KBM-7 (cell line): ENCODE measurements around the gene SLC16A3.
A peak's percentile ranks its signal among the peaks of the same experiment; 100 is the strongest.

Source experiments
- DNase-seq: peaks from one replicate; pipeline ENCODE4 v3.0.0-alpha.2; 2015
- in situ Hi-C: fragments of 300-500 bp; cut with MboI; formaldehyde crosslinking; loops from 2 replicates; pipeline ENCODE4 v1.14.3; 2020; ENCODE audit warnings: low sequenced_read_pairs, low pct_unique_long_range_greater_than_20kb, mixed read lengths

SLC16A3 gene

DNA sequence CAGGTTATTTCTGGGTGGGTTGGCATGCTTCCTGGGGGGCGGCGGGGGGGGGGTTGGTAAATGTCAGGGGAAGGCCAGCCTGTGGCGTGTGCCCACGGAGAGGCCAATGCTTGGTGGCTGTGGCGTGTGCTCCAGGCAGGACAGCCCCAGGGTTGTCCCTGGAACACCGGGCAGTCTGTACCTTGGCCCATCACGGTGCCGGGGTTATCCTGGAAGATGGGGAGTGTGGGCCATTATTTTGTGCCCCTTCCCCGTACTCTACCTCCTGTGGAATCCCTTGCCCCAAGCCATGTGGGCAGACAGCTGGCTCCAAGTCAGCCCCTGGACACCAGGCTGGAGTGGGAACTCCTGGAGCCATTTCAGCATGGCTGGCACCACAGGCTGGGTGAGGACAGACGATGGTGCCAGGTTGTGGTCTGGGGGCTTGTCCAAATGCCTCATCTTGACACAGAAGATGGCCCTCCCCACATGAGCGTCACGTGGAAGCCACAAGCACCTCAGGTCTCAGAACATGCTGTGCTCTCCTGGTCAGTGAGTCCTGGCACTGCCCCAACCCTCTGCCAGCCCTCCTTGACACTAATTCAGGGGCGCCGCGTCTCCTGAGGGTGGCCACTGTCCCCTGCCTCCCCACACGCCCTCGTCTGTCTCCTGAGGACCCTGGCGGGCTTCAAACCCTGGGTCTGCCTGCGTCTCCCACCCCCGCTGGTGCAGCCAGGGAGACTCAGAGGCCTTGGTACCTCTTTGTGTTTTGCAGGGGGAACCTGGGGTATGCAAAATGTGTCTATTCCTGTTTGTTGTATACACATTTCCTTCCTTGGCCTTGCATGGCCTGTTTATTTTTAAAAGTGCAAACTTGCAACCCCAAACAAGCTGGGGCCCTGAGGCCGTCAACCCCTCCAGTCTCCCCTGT is 4.3 kb downstream of the SLC16A3 start:
- DNase-seq, result no peak
- in situ Hi-C loops, result no loop called here

DNA sequence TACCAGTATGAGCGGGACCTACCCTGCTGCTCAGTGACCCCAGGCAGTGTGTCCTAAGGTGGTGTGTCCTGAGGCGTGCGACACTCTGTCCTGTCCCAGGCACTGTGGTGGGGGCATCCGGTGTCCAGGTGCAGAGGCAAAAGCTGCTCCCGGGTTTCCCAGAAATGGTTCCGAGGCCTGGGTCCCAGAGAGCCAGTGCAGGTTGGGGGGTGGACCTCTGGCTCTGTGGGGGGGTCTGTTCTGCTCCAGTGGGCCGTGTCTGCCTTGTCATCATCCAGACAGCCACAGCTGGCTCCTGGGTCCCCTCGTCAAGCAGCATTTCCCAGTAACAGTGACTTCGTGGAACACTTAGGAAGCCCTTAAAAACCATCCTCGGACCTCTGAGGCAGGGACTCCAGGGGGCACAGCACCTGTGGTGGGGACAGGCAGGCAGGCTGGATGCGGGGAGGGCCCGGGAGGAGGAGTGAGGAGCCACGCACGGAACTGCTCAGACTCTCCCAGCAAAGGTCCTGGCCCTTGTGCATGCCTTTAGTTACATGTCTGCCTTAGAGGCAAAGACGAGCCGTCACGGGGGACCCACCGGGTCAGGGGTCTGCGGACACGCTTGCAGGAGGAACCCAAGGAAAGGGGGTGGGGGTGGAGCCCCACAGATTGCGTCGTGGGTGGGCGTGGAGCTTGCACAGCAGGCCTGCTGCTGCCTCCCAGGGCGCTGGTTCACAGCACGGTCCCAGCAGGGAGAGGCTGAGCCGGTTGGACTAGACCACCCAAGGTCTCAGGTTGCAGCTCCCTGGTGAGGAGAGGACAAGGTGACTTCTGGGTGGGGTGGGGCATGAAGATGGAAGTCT is 5.6 kb downstream of the SLC16A3 start:
- in situ Hi-C loops, result no loop called here
- no peak for DNase-seq

DNA sequence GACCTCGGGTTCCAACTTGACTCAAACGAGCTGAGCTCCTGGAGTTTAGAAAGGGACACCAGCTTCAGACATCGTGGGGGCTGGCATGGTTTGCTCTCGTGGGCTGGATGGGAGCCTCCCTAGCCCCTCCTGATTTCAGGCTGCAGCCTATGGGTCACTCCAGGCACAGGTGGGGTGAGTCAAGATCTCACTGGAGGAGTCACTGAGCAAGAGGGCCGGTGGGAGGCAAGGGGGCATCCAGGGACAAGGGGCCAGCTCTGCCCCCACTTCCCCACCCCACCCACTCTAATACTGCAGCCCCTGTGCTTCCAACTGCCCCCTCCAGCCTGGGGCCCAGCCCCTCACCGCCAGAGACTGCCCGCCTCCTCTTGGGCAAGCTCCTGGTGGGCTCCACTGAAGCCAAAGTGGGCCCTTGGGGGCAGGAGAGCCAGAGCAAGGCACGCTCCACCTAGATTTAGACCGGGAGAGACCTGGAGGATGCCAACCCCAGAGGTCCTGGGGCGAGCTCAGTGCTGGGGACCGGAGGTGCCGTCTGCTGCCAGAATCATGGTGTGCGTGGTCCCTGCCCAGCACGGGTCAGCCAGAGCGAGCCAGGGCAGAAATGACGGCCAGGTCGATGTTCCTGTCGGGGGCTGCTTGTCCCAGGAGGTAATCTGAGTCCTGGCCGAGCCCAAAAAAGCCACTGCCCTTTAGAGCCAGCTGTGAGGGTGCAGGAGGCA is 6.4 kb downstream of the SLC16A3 start:
- in situ Hi-C loops, result no loop called here
- no peak for DNase-seq

DNA sequence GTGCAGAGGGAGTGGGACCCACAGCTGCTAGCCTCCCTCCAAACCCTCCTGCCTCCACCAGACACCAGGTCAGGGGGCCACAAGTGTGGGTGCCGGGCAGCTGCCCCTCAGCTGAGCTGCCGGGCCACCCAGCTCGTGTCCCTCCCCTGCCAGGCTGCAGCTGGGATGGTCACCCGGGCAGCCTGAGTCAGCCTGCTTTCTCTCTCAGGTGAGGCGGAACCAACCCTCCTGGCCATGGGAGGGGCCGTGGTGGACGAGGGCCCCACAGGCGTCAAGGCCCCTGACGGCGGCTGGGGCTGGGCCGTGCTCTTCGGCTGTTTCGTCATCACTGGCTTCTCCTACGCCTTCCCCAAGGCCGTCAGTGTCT is 6.9 kb downstream of the SLC16A3 start:
- no peak for DNase-seq
- in situ Hi-C loops, result no loop called here

DNA sequence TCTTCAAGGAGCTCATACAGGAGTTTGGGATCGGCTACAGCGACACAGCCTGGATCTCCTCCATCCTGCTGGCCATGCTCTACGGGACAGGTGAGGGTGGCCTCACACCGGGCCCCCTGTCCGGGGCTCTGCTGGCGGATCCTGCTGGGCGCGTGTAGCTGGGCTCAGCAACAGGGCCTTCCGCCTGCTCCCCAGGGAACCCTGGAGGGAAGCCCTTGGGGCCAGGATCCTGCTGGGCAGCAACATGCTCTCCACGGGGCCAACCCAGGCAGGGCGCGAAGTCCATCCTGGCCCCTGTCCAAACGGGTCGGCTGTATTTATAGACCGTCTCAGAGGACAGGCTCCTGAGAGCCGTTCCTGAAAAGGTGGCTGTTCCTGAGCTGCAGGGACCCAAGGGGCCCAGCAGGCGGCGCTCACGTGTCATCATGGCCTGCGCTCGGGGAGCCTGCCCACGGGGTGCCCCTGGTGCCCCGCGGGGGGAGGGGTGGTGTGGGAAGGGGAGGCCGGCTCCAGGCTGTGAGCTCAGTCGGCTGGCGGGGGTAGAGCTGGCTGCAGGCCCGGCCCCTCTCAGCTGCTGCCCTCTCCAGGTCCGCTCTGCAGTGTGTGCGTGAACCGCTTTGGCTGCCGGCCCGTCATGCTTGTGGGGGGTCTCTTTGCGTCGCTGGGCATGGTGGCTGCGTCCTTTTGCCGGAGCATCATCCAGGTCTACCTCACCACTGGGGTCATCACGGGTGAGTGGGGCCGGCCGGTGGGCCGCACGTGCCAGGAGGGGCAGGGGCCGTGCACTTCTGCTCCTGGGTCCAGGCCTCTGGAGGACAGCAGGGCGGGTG is 7.5 kb downstream of the SLC16A3 start:
- peak; percentile 72 for DNase-seq
- in situ Hi-C loops, result no loop called here

DNA sequence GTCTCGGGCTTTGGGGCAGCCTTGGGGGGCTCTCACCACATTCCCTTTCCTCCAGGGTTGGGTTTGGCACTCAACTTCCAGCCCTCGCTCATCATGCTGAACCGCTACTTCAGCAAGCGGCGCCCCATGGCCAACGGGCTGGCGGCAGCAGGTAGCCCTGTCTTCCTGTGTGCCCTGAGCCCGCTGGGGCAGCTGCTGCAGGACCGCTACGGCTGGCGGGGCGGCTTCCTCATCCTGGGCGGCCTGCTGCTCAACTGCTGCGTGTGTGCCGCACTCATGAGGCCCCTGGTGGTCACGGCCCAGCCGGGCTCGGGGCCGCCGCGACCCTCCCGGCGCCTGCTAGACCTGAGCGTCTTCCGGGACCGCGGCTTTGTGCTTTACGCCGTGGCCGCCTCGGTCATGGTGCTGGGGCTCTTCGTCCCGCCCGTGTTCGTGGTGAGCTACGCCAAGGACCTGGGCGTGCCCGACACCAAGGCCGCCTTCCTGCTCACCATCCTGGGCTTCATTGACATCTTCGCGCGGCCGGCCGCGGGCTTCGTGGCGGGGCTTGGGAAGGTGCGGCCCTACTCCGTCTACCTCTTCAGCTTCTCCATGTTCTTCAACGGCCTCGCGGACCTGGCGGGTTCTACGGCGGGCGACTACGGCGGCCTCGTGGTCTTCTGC is 8.4 kb downstream of the SLC16A3 start:
- DNase-seq, result no peak
- in situ Hi-C loops, result no loop called here

DNA sequence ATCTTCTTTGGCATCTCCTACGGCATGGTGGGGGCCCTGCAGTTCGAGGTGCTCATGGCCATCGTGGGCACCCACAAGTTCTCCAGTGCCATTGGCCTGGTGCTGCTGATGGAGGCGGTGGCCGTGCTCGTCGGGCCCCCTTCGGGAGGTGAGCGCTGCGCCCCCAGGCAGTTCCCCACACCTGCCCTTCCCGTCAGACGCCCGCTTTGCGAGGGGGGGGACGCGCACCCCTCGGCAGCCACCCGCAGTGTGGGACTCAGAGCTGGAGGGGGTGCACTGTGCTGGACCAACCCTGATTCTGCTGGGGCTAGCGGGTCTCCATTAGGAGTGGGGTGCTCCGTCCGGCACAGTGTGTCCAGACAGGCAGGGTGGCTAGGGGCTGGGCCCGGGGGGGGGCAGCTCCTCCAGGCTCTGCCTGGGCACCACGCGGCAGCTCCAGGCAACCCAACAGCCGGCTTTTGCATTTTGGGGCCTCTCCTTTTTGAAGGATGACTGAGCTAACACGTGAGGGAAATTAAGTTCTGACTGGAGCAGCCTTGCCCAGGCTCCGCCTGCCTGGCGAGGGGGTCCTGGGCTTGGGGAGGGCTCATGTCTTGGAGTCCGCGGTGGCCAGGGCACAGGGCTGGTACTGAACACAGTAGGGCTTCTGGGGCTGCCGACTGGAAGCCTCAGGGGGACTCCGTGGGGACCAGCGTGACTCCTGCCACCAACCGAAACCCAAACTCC is 9.1 kb downstream of the SLC16A3 start:
- in situ Hi-C loops, result no loop called here
- no peak for DNase-seq

DNA sequence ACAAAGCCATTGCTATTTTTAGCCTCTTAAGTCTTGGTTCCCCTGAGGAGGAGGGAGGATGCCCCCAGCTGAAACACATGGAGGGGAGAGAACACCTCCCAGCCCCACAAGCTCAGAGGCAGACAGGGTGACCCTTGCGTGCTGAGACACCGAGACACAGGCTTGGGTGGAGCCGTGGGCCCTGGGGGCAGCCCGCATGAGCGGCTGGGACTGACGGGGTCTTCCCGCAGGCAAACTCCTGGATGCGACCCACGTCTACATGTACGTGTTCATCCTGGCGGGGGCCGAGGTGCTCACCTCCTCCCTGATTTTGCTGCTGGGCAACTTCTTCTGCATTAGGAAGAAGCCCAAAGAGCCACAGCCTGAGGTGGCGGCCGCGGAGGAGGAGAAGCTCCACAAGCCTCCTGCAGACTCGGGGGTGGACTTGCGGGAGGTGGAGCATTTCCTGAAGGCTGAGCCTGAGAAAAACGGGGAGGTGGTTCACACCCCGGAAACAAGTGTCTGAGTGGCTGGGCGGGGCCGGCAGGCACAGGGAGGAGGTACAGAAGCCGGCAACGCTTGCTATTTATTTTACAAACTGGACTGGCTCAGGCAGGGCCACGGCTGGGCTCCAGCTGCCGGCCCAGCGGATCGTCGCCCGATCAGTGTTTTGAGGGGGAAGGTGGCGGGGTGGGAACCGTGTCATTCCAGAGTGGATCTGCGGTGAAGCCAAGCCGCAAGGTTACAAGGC is 9.8 kb downstream of the SLC16A3 start:
- in situ Hi-C loops, result no loop called here
- peak; percentile 60 for DNase-seq

DNA sequence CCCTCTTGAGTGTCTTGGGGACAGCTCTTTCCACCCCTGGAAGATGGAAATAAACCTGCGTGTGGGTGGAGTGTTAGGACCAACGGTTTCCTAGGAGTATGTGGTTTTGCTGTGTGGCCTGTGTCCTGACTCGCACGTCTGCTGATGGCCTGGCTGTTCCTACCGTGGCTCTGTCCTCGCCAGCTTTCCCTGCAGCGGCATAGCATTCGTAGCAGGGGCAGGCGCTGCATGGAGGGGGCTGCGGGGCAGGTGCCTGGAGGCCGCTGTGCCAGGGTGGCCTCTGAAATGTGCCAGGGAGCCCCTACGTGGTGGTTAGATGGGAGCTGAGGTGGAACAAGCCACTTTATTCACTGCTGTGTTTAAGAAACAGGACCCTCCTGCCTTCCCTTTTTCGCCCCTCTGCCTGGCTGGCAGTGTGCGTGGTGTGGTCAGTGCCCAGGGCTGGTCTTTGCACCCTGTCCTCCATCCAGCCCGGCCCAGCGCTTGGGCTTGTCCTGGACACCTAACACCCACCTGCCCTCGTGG is 10.6 kb downstream of the SLC16A3 start:
- in situ Hi-C loops, result no loop called here
- DNase-seq, result no peak

DNA sequence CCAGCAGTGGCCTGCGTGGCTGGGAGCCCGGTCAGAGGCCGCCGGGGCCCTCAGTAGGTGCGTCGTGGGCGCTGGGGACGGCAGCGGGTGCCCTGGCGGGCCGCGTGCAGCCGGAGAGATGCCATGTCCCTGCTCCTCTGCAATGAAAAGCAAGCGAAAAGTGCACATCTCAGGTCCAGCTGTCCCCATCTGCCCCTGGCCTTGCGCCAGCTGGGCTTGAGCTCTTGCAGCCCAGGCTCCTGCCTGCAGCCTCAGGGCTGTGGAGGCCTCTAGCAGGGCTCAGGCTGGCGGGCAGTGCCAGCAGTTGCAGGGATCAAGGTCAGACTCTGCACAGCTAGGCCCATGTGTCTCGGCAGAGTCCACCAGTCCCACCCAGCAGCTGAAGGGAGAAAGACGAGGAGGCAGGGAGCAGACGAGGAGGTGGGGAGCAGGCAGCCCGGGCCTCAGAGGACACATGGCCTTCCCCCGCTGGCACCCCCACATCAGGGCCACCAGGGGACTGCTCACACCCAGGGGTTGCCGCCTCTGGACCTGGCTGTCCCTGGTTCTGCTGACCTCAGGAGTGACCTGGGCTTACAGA is 11.2 kb downstream of the SLC16A3 start:
- no peak for DNase-seq
- in situ Hi-C loops, result no loop called here

DNA sequence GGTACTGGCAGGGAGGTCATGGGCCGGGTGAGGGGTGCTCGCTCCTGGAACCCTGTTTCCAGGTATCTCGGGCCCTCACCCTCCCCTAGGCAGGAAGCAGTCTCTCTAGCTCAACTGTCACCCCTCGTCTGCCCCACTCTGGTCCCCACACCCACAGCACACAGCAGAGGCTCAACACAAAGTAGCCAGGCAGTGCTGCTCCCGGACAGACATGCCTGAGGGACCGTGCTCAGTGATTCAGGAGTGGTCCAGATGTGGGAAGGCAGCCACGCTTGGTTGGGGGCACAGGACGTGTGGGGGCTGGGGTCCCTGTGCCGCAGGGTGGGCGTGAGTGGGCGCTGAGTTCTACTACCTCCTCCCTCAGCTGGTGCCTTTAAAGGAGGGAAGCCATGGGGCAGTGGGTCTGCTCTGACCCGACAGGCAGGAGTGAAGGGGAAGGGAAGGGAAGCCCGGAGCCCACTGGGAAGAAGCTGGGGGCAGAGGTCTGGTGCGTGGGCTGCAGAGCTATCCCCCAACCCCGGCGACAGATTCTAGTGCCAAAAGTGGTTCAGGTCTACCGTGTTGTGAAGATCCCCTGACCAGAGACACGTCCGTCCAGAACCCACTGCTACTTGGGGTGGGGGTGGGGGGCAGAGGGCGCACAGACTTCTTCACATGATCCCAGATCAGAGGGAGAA is 11.8 kb downstream of the SLC16A3 start:
- no peak for DNase-seq
- in situ Hi-C loops, result no loop called here

DNA sequence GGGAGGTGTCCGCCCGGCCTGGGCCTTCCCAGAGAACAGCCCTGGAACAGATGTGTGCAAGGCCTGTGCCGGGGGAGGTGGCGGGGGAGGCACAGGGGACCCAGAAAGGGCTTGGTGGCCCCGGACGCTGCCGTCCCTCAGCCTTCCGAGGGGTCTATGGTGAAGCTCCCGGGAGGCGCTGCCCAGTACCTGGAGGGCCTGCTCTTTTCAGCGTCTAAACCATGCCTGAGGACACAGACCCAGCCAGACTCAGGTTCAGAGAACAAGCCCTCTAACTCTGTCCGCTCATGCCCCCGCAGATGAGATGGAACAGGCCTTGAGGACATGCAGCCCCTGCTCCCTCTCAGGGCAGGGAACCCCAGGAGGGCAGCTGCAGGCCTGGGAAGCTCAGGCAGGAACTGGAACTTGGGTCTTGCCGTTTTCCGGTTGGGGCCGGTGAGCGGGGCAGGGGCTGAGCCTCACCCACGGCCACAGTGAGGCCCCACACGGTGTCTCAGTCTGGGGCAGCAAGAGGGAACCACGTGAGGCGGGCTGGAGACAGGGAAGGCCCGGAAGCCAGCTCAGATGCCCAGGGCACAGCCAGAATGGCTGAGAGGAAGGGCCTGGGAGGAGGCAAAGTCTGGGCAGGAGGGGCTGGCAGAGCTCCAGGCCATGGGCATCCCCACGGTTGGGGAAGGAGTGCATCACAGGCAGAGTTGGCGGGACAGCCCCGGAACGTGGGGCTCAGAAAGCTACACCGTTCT is 12.5 kb downstream of the SLC16A3 start:
- in situ Hi-C loops, result no loop called here
- DNase-seq, result peak; percentile 54

DNA sequence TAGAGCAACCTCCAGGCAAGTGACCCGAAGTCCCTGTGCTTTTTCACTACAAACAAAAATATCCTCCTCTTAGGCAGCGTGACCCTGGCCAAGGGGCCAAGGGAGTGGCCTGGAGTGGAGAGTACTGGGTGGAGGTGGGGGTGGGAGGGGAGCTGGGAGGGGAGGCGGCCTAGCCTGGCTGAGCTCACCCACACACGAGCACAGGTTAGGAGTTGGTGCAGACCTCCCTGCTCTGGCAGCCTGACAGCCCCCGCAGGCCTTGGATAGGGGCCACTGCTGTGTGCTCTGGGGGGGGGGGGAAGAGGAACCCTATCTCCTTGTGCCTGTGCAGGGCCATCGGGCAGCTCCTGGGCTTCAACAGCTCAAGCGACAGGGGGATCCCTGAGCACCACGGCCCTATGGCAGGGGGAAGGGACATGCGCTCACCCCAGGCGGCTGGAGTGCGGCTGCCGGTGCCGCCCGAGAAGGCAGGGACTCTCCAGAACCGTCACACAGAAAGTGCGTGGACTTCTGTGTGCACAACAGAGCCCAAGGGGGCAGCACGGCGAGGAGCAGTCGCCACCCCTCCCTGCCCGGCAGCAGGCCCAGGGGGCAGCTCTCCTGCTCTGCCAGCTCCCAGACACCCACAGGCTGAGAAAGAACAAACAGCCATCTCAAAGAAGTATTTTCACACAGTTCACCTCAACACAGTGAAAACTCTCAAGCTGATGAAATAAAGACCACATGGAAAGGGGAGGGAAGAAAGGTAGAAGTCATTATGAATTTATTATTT is 13.3 kb downstream of the SLC16A3 start:
- in situ Hi-C loops, result no loop called here
- no peak for DNase-seq

DNA sequence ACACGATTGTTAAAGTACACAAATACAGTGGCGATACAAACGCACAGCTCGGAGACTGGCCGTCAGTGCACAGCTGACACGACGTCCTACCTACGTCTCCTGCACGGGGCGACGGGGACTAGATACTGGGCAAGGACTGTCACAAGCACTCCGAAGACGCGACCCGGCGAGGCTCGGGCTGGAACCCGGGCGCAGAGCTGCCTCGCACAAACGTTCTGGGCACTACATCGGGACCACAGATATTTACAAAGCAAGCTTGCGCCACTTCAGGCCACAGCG is 13.8 kb downstream of the SLC16A3 start:
- no peak for DNase-seq
- in situ Hi-C loops, result no loop called here
